B cell (primary cell): ENCODE measurements around the gene KRTAP5-8. TPM values are rescaled to one million over a fixed set of nuclear protein-coding genes. Genes with fewer than 3 reads are reported as not detected.
"Not testable (repeated sequence)": the region's sequence is repeated elsewhere in the genome, so short reads cannot be mapped to it uniquely, and the experiment has no call there.

Source experiments
- ATAC-seq: fragments of 200-7000 bp; cut with Tn5 transposase; one replicate; pipeline ENCODE4 v1.10.0; 2021; ENCODE audit warnings: low read depth, mild to moderate bottlenecking, moderate number of reproducible peaks, moderate library complexity
- CTCF ChIA-PET: fragments of 350-600 bp; sonication (Branson Sonifier 250); formaldehyde crosslinking; loops from one replicate; lab custom pipeline; 2021; ENCODE audit warnings: antibody characterized with exemption, inconsistent platforms; lab: Charles Lee
- POLR2A ChIA-PET: fragments of 350-600 bp; sonication (Branson Sonifier 250); formaldehyde crosslinking; loops from one replicate; lab custom pipeline; 2021; ENCODE audit warnings: antibody characterized with exemption; lab: Charles Lee
- DNase-seq: peaks from one replicate; pipeline ENCODE4 v3.0.0; 2013
- H2AFZ ChIP-seq: 2 replicates; pipeline ENCODE4 v1.6.1; 2012; ENCODE audit warnings: mild to moderate bottlenecking, low read depth, low read length; ENCODE audit not compliant: insufficient read depth, poor library complexity, severe bottlenecking
- H3K27ac ChIP-seq, 2 donors: 1 replicate in 1 of 2; 2 replicates in 1 of 2; pipeline ENCODE4 v1.5.1; 2012 to 2013; ENCODE audit warnings: low read length in 2 of 2, mild to moderate bottlenecking in 2 of 2, moderate library complexity in 1 of 2
- H3K27me3 ChIP-seq, 4 experiments: fragments of 200-600 bp in 1 of 4; sonication (generic) in 1 of 4; replicated peaks in 1 of 4; 1 replicate in 2 of 4; 2 replicates in 2 of 4; pipeline versions ENCODE4 v1.6.1 to v1.7.0; 2013 to 2016; ENCODE audit warnings: low read length in 3 of 4, mild to moderate bottlenecking in 2 of 4, mixed read lengths in 1 of 4, moderate library complexity in 1 of 4; ENCODE audit not compliant: insufficient read depth in 4 of 4, control insufficient read depth in 3 of 4; ENCODE audit errors: control extremely low read depth in 1 of 4
- H3K36me3 ChIP-seq, 2 experiments: replicated peaks in 1 of 2; 1 replicate in 1 of 2; 2 replicates in 1 of 2; pipeline versions ENCODE4 v1.6.1 to v1.7.1; 2013; ENCODE audit warnings: low read length in 1 of 2; ENCODE audit not compliant: insufficient read depth in 2 of 2, control insufficient read depth in 1 of 2; ENCODE audit errors: control extremely low read depth in 1 of 2, extremely low read depth in 1 of 2
- H3K4me1 ChIP-seq, 2 donors: fragments of 200-600 bp in 1 of 2; sonication (generic) in 1 of 2; 1 replicate in 1 of 2; 2 replicates in 1 of 2; pipeline versions ENCODE4 v1.5.1 to v1.6.1; 2013 to 2017; ENCODE audit warnings: low read length in 2 of 2; ENCODE audit not compliant: control insufficient read depth in 2 of 2, insufficient read depth in 2 of 2
- H3K4me2 ChIP-seq: replicated peaks from 2 replicates; pipeline ENCODE3; 2012; ENCODE audit warnings: mild to moderate bottlenecking, low read depth, low read length; ENCODE audit not compliant: poor library complexity, severe bottlenecking
- H3K4me3 ChIP-seq, 5 experiments: fragments of 200-600 bp in 1 of 5; sonication (generic) in 1 of 5; 1 replicate in 3 of 5; 2 replicates in 2 of 5; pipeline versions ENCODE4 v1.5.1 to v1.7.0; 2011 to 2016; ENCODE audit warnings: low read length in 4 of 5, mild to moderate bottlenecking in 4 of 5, low read depth in 2 of 5, control low read depth in 1 of 5, moderate library complexity in 1 of 5; ENCODE audit not compliant: insufficient read depth in 1 of 5; ENCODE audit errors: control extremely low read depth in 1 of 5, extremely low read depth in 1 of 5
- H3K79me2 ChIP-seq: fragments of 200-600 bp; sonication (generic); one replicate; pipeline ENCODE4 v1.6.0; 2016; ENCODE audit warnings: low read length; ENCODE audit not compliant: control insufficient read depth, insufficient read depth
- H3K9ac ChIP-seq: fragments of 200-600 bp; sonication (generic); 2 replicates; pipeline ENCODE4 v1.6.1; 2017; ENCODE audit warnings: mild to moderate bottlenecking, low read length, moderate library complexity
- H3K9me3 ChIP-seq, 3 donors: one replicate each; pipeline versions ENCODE4 v1.6.1 to v1.7.1; 2013; ENCODE audit warnings: low read length in 2 of 3; ENCODE audit not compliant: control insufficient read depth in 2 of 3, insufficient read depth in 1 of 3; ENCODE audit errors: control extremely low read depth in 1 of 3
- H4K20me1 ChIP-seq: 2 replicates; pipeline ENCODE4 v1.6.0; 2012; ENCODE audit warnings: mild to moderate bottlenecking, low read length; ENCODE audit not compliant: insufficient read depth, control insufficient read depth, poor library complexity, severe bottlenecking
- H3K27ac Mint-ChIP-seq: one replicate; pipeline ENCODE4 v1.8.0; 2021; ENCODE audit warnings: mixed read lengths
- H3K27me3 Mint-ChIP-seq: one replicate; pipeline ENCODE4 v1.8.0; 2021; ENCODE audit warnings: mixed read lengths
- H3K4me1 Mint-ChIP-seq: one replicate; pipeline ENCODE4 v1.8.0; 2021; ENCODE audit warnings: mixed read lengths
- H3K4me3 Mint-ChIP-seq: one replicate; pipeline ENCODE4 v1.8.0; 2021; ENCODE audit warnings: mixed read lengths
- H3K9me3 Mint-ChIP-seq: one replicate; pipeline ENCODE4 v1.8.0; 2022; ENCODE audit warnings: mixed read lengths; ENCODE audit not compliant: insufficient read depth
- CTCF ChIP-seq: fragments of 200-600 bp; IDR thresholded peaks from one replicate; pipeline ENCODE4 v1.8.0; 2022; ENCODE audit warnings: antibody characterized with exemption, mild to moderate bottlenecking
- EZH2 ChIP-seq: IDR thresholded peaks from 2 replicates; pipeline ENCODE4 v1.6.1; 2012; ENCODE audit warnings: borderline replicate concordance, low read depth, mild to moderate bottlenecking, moderate library complexity, low read length; ENCODE audit not compliant: insufficient read depth, poor library complexity, severe bottlenecking
- WGBS: methylation state at CpG from one replicate; pipeline ENCODE4 v1.1.5; 2013; ENCODE audit warnings: missing lambda C conversion rate; ENCODE audit not compliant: insufficient coverage; 5-methylcytosine and 5-hydroxymethylcytosine counted together
- intact Hi-C: fragments of 100-400 bp; cut with micrococcal nuclease; formaldehyde crosslinking; loops from one replicate; pipeline ENCODE4 v1.10.0; 2022
- polyA plus RNA-seq: library from polyadenylated mRNA; depleted of rRNA; stranded (reverse); fragments of >200 nt; gene quantifications from 2 replicates; pipeline ENCODE4 v1.2.3, GENCODE V29; 2012
- total RNA-seq, 2 donors: library from RNA; stranded (reverse); fragments of 120-200 nt in 1 of 2; gene quantifications; 1 replicate in 1 of 2; 2 replicates in 1 of 2; pipeline versions ENCODE4 v1.2.3 to v1.2.4, GENCODE V29; 2013 to 2022

KRTAP5-8 gene
- total and polyA plus RNA-seq, 2 donors (not counting 1 experiment from before 2014, with no cell fraction given): 0.10 to 0.49 TPM

GRCh38 chr11:71532036-71532610, 5.7 kb upstream of the KRTAP5-8 start:
- POLR2A ChIA-PET: no interaction called here
- intact Hi-C loops: no loop called here

GRCh38 chr11:71534711-71535608, 2.9 kb upstream of the KRTAP5-8 start:
- H3K27ac ChIP-seq, DNase-seq, H2AFZ ChIP-seq, H3K4me1 ChIP-seq, H3K4me3 Mint-ChIP-seq, H3K36me3 ChIP-seq, H3K79me2 ChIP-seq, H3K27me3 ChIP-seq, H3K9me3 Mint-ChIP-seq, ATAC-seq, H3K27me3 Mint-ChIP-seq, H3K27ac Mint-ChIP-seq, H3K9ac ChIP-seq, POLR2A ChIA-PET, H3K4me1 Mint-ChIP-seq, H3K9me3 ChIP-seq, H4K20me1 ChIP-seq, H3K4me2 ChIP-seq, CTCF ChIA-PET, H3K4me3 ChIP-seq, intact Hi-C loops: not testable (repeated sequence)
- 66% methylated on average over 6 of the region's 17 CpGs for WGBS

More at GRCh38 chr11:71532036-71532610, 5.7 kb upstream of the KRTAP5-8 start:
- Histone ChIP-seq H3K4me1 (no peaks in the 10 kb centered on the region), H3K27me3 (no peaks in the 10 kb centered on the region), H4K20me1 (no peaks in the 10 kb centered on the region), H3K4me2 (no peak overlapping the region), H3K36me3 (no peaks in the 10 kb centered on the region), H3K9ac (no peak overlapping the region), H3K27ac (no peak overlapping the region), H3K79me2 (no peaks in the 10 kb centered on the region), H3K4me3 (no peak overlapping the region), H2AFZ (no peak overlapping the region), H3K9me3 (no peaks in the 10 kb centered on the region)
- CTCF ChIA-PET: interaction anchor here (1.1 kb wide), 2 partner anchors 30 to 717 kb away, joined by 3 read pairs; no protein-coding TSS in a partner anchor
- H3K4me1 Mint-ChIP-seq: peaks cover 4% of the 10 kb centered on the region
- TF ChIP-seq CTCF: no peak
- no peak for TF ChIP-seq EZH2
- 85% methylated on average over 9 of the region's 10 CpGs for WGBS
- H3K9me3 Mint-ChIP-seq: no peaks in the 10 kb centered on the region
- no peak overlapping the region for H3K4me3 Mint-ChIP-seq
- H3K27me3 Mint-ChIP-seq: peaks cover 4% of the 10 kb centered on the region
- no peak for ATAC-seq
- no peak overlapping the region for H3K27ac Mint-ChIP-seq
- DNase-seq: no peak
